IPS-15b (cell line): Measurements from ENCODE around the gene FAM53B.

Experiments
- H3K27me3 ChIP-seq: one replicate; pipeline ENCODE4 v1.6.1; 2013; ENCODE audit warnings: low read length; ENCODE audit not compliant: control insufficient read depth, insufficient read depth
- H3K36me3 ChIP-seq: one replicate; pipeline ENCODE4 v1.6.1; 2013; ENCODE audit warnings: low read length; ENCODE audit not compliant: control insufficient read depth, insufficient read depth
- H3K4me1 ChIP-seq: one replicate; pipeline ENCODE4 v1.6.1; 2013; ENCODE audit warnings: mild to moderate bottlenecking, low read length; ENCODE audit not compliant: control insufficient read depth, insufficient read depth
- H3K4me3 ChIP-seq: one replicate; pipeline ENCODE4 v1.5.1; 2013; ENCODE audit warnings: low read depth, low read length
- H3K9ac ChIP-seq: one replicate; pipeline ENCODE4 v1.6.1; 2013; ENCODE audit warnings: low read depth, mild to moderate bottlenecking, low read length
- H3K9me3 ChIP-seq: one replicate; pipeline ENCODE4 v1.6.1; 2013; ENCODE audit warnings: mild to moderate bottlenecking, low read length; ENCODE audit not compliant: control insufficient read depth, insufficient read depth

The FAM53B gene

GRCh38 chr10:124676416-124677062, 67.6 kb downstream of the FAM53B start:
- peaks cover 4% of the 10 kb centered on the region for H3K4me1 ChIP-seq
- H3K36me3 ChIP-seq: peaks cover 12% of the 10 kb centered on the region
- H3K4me3 ChIP-seq: no peak overlapping the region
- H3K9me3 ChIP-seq: no peaks in the 10 kb centered on the region
- H3K9ac ChIP-seq: no peak overlapping the region
- no peaks in the 10 kb centered on the region for H3K27me3 ChIP-seq

- H3K4me3 ChIP-seq: no peak overlapping the region
- H3K9me3 ChIP-seq: no peaks in the 10 kb centered on the region
- H3K36me3 ChIP-seq: peaks cover 7% of the 10 kb centered on the region
- no peak overlapping the region for H3K9ac ChIP-seq
- H3K27me3 ChIP-seq: no peaks in the 10 kb centered on the region
- peaks cover 4% of the 10 kb centered on the region for H3K4me1 ChIP-seq
These were observed 68.4 kb downstream of the FAM53B start for GRCh38 chr10:124675824-124676223.

- peaks cover 4% of the 10 kb centered on the region for H3K4me1 ChIP-seq
- H3K27me3 ChIP-seq: no peaks in the 10 kb centered on the region
- peaks cover 6% of the 10 kb centered on the region for H3K36me3 ChIP-seq
- no peaks in the 10 kb centered on the region for H3K9me3 ChIP-seq
- no peak overlapping the region for H3K4me3 ChIP-seq
- no peak overlapping the region for H3K9ac ChIP-seq
These were observed 68.9 kb downstream of the FAM53B start for GRCh38 chr10:124675261-124675660.

GRCh38 chr10:124674768-124675222, 69.4 kb downstream of the FAM53B start:
- peaks cover 4% of the 10 kb centered on the region for H3K4me1 ChIP-seq
- no peaks in the 10 kb centered on the region for H3K27me3 ChIP-seq
- no peak overlapping the region for H3K9ac ChIP-seq
- H3K36me3 ChIP-seq: peaks cover 6% of the 10 kb centered on the region
- no peaks in the 10 kb centered on the region for H3K9me3 ChIP-seq
- H3K4me3 ChIP-seq: no peak overlapping the region

GRCh38 chr10:124672181-124672638, 72.0 kb downstream of the FAM53B start:
- Histone ChIP-seq H3K9ac (no peak overlapping the region), H3K4me3 (no peak overlapping the region), H3K4me1 (peaks cover 4% of the 10 kb centered on the region), H3K9me3 (no peaks in the 10 kb centered on the region), H3K36me3 (peaks cover 2% of the 10 kb centered on the region), H3K27me3 (no peaks in the 10 kb centered on the region)

- Histone ChIP-seq H3K9me3 (no peaks in the 10 kb centered on the region), H3K27me3 (no peaks in the 10 kb centered on the region), H3K9ac (no peak overlapping the region), H3K4me1 (peaks cover 4% of the 10 kb centered on the region), H3K4me3 (no peak overlapping the region), H3K36me3 (peaks cover 2% of the 10 kb centered on the region)
These were observed 72.6 kb downstream of the FAM53B start for GRCh38 chr10:124671486-124672075.

GRCh38 chr10:124670849-124671248, 73.3 kb downstream of the FAM53B start:
- Histone ChIP-seq H3K9me3 (no peaks in the 10 kb centered on the region), H3K27me3 (no peaks in the 10 kb centered on the region), H3K9ac (no peak overlapping the region), H3K36me3 (peaks cover 2% of the 10 kb centered on the region), H3K4me1 (peaks cover 4% of the 10 kb centered on the region), H3K4me3 (no peak overlapping the region)

GRCh38 chr10:124669824-124670654, 74.1 kb downstream of the FAM53B start:
- Histone ChIP-seq H3K27me3 (no peaks in the 10 kb centered on the region), H3K9me3 (no peaks in the 10 kb centered on the region), H3K9ac (no peak overlapping the region), H3K4me3 (no peak overlapping the region), H3K36me3 (peaks cover 5% of the 10 kb centered on the region), H3K4me1 (peaks cover 4% of the 10 kb centered on the region)

GRCh38 chr10:124669141-124669823, 74.9 kb downstream of the FAM53B start:
- no peak overlapping the region for H3K9ac ChIP-seq
- no peaks in the 10 kb centered on the region for H3K9me3 ChIP-seq
- H3K36me3 ChIP-seq: peaks cover 5% of the 10 kb centered on the region
- H3K4me3 ChIP-seq: no peak overlapping the region
- no peaks in the 10 kb centered on the region for H3K27me3 ChIP-seq
- H3K4me1 ChIP-seq: peaks cover 4% of the 10 kb centered on the region

- H3K9me3 ChIP-seq: no peaks in the 10 kb centered on the region
- no peak overlapping the region for H3K4me3 ChIP-seq
- no peaks in the 10 kb centered on the region for H3K27me3 ChIP-seq
- peaks cover 4% of the 10 kb centered on the region for H3K4me1 ChIP-seq
- peaks cover 5% of the 10 kb centered on the region for H3K36me3 ChIP-seq
- no peak overlapping the region for H3K9ac ChIP-seq
These were observed 75.6 kb downstream of the FAM53B start for GRCh38 chr10:124668517-124669051.
